Memory B cell (primary cell): ENCODE measurements around the gene SLC39A7.
A peak's percentile ranks its signal among the peaks of the same experiment; 100 is the strongest.

ENCODE experiments used
- ATAC-seq: fragments of 150-1000 bp; cut with Tn5 transposase; 2 replicates; pipeline ENCODE4 v1.10.0; 2021; ENCODE audit warnings: low read depth, mild to moderate bottlenecking, moderate library complexity
- DNase-seq, 2 donors: peaks; one replicate each; pipeline ENCODE4 v3.0.0; 2022; ENCODE audit warnings: low spot score in 2 of 2
- H3K27ac Mint-ChIP-seq: one replicate; pipeline ENCODE4 v1.8.0; 2022; ENCODE audit warnings: mild to moderate bottlenecking, moderate library complexity, mixed read lengths
- H3K27me3 Mint-ChIP-seq: one replicate; pipeline ENCODE4 v1.8.0; 2022; ENCODE audit warnings: mixed read lengths
- H3K36me3 Mint-ChIP-seq: one replicate; pipeline ENCODE4 v1.8.0; 2022; ENCODE audit warnings: mild to moderate bottlenecking, mixed read lengths
- H3K4me1 Mint-ChIP-seq: one replicate; pipeline ENCODE4 v1.8.0; 2022; ENCODE audit warnings: mixed read lengths
- H3K4me3 Mint-ChIP-seq: one replicate; pipeline ENCODE4 v1.8.0; 2022; ENCODE audit warnings: mild to moderate bottlenecking, moderate library complexity, mixed read lengths
- H3K9me3 Mint-ChIP-seq: one replicate; pipeline ENCODE4 v1.8.0; 2022; ENCODE audit warnings: mixed read lengths

SLC39A7 gene

DNA sequence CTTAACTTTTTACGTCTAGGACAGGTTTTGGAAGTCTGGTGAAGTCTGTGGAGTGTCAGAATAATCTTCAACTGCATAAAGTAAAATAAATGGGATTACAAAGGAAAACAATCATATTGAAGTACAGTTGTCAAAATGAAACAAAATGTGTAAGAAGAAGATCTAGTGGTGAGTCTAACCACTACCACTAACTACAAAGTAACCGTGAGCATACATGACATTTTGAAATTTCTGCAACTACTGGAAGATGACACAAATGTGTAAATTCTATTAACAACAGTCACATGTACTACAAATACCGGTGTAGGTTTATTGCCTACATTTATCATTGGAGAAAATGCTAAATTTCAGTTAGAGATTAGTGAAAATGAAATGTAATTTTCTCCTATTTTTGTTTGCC lies 41.3 kb downstream of the SLC39A7 start:
- Mint-ChIP-seq H3K4me1 (peaks cover 8% of the 10 kb centered on the region), H3K27ac (no peak overlapping the region), H3K36me3 (peaks cover 2% of the 10 kb centered on the region), H3K4me3 (no peak overlapping the region), H3K27me3 (peaks cover 14% of the 10 kb centered on the region), H3K9me3 (peaks cover 2% of the 10 kb centered on the region)
- no peak for ATAC-seq
- no peak for DNase-seq

DNA sequence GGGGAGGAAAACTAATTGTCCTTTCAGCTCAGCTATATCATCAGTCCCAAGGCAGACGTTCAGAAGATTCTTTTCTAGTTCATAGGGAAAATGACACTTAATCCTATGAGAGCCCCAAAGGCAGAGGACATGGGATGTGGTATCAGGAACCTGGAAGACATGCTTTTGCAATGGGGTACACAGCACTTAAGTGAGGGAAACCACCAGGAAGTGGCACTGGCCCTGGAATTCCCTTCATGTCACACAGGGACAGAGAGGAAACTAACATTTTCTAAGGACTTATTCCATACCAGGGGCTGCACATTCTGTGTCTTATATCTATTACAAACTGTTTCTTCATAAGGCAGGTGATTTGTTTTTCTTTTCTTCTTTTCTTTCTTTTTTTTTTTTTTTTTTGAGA lies 42.8 kb downstream of the SLC39A7 start:
- DNase-seq (no peak), ATAC-seq (no peak)
- Mint-ChIP-seq H3K27me3 (peaks cover 14% of the 10 kb centered on the region), H3K27ac (no peak overlapping the region), H3K36me3 (peaks cover 2% of the 10 kb centered on the region), H3K4me3 (no peak overlapping the region), H3K9me3 (peaks cover 2% of the 10 kb centered on the region), H3K4me1 (peaks cover 11% of the 10 kb centered on the region)

DNA sequence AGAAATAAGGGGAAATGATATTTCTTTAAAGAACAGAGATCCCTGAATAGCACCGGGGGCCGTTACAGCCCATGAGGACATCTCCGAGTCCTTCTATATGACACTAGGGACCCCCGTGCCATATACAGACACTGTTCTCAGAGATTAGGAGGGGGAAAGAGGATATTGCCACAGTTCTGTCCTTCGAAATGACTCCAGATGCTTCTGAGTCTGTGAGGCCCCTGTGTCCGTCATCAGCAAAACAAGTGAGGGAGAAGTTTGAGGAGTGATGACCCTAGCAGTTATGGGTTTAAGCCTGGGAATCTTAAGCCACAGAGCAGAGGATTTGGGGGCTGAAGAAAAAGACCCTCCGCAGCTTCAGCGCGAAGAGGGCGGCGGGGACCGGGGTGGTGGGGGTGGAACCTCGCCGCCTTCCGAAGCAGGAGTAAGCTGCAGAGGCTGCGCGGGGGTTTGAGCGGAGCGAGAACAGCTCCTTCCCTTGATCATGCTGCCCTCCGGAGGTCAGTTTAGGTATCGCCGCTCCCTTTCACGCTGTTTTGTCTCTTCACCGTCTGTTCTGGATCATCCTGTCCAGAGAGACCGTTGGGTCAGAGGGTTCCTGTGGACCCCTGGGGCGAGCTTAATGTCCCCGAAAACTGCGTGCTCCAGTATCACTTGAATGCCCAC lies 47.4 kb downstream of the SLC39A7 start:
- peaks cover 26% of the 10 kb centered on the region for H3K4me1 Mint-ChIP-seq
- peaks cover 11% of the 10 kb centered on the region for H3K36me3 Mint-ChIP-seq
- H3K27me3 Mint-ChIP-seq = no peaks in the 10 kb centered on the region
- no peaks in the 10 kb centered on the region for H3K9me3 Mint-ChIP-seq
- H3K4me3 Mint-ChIP-seq = peak overlapping the region; percentile 87
- peak; percentile 38 for ATAC-seq
- peak; percentile 91 to 97 for DNase-seq
- peak overlapping the region; percentile 85 for H3K27ac Mint-ChIP-seq

DNA sequence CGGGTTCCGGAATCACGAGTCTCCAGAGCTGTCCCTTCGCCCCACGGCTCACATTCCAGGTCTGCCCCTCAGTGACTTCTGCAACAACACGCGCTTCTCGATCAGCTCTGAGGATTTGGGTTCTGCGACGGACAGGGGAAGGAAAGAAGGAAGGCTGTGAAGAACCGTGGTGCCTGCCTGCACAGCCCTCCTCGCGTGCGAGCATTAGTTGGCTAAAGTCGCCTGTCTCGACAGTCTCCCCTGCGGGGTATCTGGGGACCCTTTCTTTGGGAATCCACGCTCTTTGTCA lies 47.9 kb downstream of the SLC39A7 start:
- peak; percentile 18 for ATAC-seq
- DNase-seq = no peak
- H3K4me3 Mint-ChIP-seq = peak overlapping the region; percentile 87
- H3K27me3 Mint-ChIP-seq = no peaks in the 10 kb centered on the region
- H3K4me1 Mint-ChIP-seq = peaks cover 26% of the 10 kb centered on the region
- H3K27ac Mint-ChIP-seq = peak overlapping the region; percentile 85
- peaks cover 11% of the 10 kb centered on the region for H3K36me3 Mint-ChIP-seq
- no peaks in the 10 kb centered on the region for H3K9me3 Mint-ChIP-seq

DNA sequence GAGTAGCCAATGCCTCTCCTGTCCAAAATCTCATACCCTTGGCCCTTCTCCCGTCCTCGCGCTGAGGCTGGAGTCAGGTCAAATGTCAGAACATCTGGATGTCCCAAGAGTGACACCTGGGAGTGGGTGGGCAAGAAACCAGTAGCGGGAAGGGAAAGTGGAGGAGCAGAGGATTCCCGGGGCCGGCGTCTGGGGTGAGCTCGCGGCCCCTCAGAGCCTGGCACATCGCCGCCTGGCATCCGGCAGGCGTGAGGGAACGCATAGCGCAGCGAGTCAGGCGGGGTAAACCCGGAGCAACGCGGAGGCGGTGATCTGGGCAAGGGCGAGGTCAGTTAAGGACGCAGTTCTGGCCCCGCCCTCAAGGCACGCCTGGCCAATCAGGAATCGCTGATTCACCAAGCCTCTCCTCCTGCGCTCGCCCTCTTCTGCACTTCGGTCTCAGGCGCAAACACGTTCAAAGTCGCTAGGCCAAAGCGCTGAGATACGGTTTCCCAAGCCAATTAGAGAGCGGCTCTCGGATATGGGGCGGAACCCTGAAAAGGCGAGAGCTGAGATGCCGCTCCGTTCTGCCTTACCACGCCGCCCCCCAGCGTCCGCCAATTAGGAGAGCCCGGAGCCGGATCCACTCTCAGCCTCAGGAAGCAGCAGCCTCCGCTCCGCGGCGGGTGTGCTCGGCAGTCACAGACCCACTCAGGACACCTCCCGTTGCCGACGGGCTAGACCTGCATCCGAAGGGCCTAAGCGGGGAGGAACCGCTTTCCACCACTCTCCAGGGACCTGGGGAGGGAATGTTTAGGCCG lies 48.5 kb downstream of the SLC39A7 start:
- Mint-ChIP-seq H3K4me1 (peaks cover 26% of the 10 kb centered on the region), H3K4me3 (peak overlapping the region; percentile 87), H3K27ac (peak overlapping the region; percentile 85), H3K36me3 (peaks cover 11% of the 10 kb centered on the region), H3K9me3 (no peaks in the 10 kb centered on the region), H3K27me3 (no peaks in the 10 kb centered on the region)
- DNase-seq (peak; percentile 84 to 90), ATAC-seq (peak; percentile 84)

DNA sequence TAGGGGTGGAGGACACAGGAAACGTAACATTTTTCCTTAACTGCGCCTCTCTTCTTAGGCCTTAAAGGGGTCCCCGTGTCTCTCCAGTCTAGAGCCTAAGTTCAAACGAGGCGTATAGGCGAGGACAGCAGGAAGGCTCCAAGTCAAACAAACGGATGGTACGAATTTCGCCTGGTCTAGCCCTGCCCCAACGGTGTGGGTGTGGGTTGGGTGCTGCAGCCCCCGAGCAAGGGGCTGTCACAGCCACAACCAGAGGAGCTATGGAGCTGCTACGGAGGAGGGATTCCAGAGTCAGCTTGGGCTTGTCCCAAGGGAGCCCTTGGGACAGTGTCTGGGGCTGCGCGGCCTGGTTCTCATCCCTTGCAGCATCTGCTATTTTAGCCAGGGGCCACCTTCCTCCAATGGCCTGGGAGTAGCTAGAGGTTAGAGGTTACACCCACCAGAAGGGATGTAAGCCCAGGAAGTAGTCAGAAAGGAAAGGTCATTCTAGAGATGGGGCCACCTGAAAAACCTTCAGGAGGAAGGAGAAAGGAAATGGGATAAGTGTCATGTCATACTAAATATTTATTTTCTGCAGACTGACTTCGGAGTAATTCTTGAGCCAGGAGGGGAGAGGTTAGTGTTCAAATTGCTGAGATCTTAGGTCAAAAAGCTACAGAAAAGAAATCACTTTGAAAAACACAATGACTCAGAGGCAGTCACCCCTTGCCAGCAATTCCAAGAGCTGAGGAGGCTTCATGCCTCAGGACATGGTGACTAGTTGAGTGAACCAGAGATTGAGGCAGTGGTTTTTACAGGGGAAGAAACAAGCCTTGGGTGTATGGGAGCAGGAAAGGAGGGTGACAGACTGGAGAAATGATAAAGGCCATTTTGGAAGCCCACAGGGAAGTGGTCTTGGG lies 49.3 kb downstream of the SLC39A7 start:
- Mint-ChIP-seq H3K36me3 (peaks cover 11% of the 10 kb centered on the region), H3K4me3 (peak overlapping the region; percentile 87), H3K27me3 (no peaks in the 10 kb centered on the region), H3K27ac (peak overlapping the region; percentile 85), H3K9me3 (no peaks in the 10 kb centered on the region), H3K4me1 (peaks cover 26% of the 10 kb centered on the region)
- DNase-seq (no peak), ATAC-seq (no peak)

DNA sequence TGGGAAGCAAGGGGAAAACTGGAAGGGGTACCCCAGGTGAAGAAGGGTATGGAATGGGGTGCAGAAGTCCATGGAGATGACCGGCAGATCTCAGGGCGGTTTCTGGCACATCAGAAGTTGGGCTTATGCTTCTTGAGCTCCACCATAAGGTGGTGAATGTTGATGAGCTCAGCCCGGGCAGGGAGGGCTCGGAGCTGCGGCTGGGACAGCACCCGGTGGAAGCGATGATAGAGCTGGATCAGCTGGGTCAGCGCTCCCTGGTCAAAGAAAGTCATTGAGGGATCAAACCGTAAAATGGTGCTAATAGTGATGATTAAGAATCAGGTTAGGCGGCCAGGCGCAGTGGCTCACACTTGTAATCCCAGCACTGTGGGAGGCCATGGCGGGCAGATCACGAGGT lies 50.1 kb downstream of the SLC39A7 start:
- Mint-ChIP-seq H3K4me1 (peaks cover 26% of the 10 kb centered on the region), H3K9me3 (no peaks in the 10 kb centered on the region), H3K27ac (peak overlapping the region; percentile 82), H3K27me3 (no peaks in the 10 kb centered on the region), H3K4me3 (peak overlapping the region; percentile 87), H3K36me3 (peaks cover 13% of the 10 kb centered on the region)
- DNase-seq = no peak
- no peak for ATAC-seq

DNA sequence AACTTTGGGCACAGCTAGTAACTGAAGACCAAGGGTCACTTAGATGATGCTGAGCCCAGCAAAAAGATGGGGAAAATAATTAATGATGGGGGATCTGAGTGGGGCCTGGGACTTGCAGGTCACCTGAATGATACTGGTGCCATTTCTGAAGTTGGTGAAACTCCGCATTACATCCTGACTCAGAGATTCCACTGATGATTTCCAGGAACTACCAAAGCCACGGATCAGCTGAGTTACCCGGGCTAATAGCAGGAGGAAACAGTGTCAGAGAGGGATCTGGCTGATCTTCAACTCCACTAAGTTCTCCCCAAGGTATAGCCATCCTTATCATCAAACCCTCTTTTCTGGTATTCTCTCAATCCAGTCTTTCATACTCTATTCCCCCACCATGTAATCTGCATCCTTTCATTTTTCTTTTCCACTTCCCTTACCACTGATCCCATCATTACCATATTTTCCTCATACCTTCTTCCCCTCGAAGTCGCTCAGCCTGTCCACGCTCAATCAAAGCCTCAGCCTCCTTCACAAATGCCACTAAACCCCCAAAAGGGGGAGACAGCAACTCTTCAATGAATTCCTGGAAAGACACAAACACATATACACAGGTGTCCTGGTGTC lies 50.8 kb downstream of the SLC39A7 start:
- no peak for DNase-seq
- Mint-ChIP-seq H3K27me3 (no peaks in the 10 kb centered on the region), H3K36me3 (peaks cover 14% of the 10 kb centered on the region), H3K4me3 (peak overlapping the region; percentile 2), H3K27ac (no peak overlapping the region), H3K9me3 (no peaks in the 10 kb centered on the region), H3K4me1 (peaks cover 26% of the 10 kb centered on the region)
- no peak for ATAC-seq

DNA sequence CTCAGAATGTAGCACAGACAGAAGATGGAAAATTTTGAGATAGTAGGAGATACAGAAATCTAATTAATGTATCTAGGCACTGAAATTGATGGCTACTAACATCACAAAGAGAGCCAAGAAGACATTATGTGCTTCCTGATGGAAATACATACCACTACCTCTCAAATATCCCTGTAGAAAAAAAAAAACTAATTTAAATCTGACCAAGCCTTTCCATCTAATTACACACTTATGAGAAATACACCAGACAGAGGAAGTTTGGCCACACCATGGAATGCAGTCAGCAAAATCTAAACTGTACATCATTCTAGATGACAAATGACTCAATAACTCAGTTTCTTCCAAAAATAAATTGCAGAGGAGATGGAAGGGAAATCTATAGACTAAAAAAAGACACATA lies 52.1 kb downstream of the SLC39A7 start:
- H3K36me3 Mint-ChIP-seq = peaks cover 14% of the 10 kb centered on the region
- no peak overlapping the region for H3K27ac Mint-ChIP-seq
- H3K9me3 Mint-ChIP-seq = no peaks in the 10 kb centered on the region
- H3K4me3 Mint-ChIP-seq = no peak overlapping the region
- no peak for ATAC-seq
- DNase-seq = no peak
- H3K27me3 Mint-ChIP-seq = no peaks in the 10 kb centered on the region
- peaks cover 26% of the 10 kb centered on the region for H3K4me1 Mint-ChIP-seq
